ENCODE results near the gene MOCOS. TPM values are rescaled to one million over a fixed set of nuclear protein-coding genes. Genes with fewer than 3 reads are reported as not detected.

Gene MOCOS
- under 1 TPM; 0.57 to 0.64 (median 0.59) TPM for total RNA-seq
- 0.14 TPM for polyA plus RNA-seq
- long read RNA-seq, donor 1, partial matches to known transcripts: 0 of 1 reads
- long read RNA-seq, donor 1, other reads (novel, unspliced or antisense): 1 of 1 reads
- long read RNA-seq, donor 2: 0 reads
- long read RNA-seq, donor 3, partial matches to known transcripts: 1 of 3 reads
- long read RNA-seq, donor 3, other reads (novel, unspliced or antisense): 2 of 3 reads
- long read RNA-seq, donor 4, full-length matches to known transcripts: 1 of 1 reads
- long read RNA-seq, donor 4, partial matches to known transcripts: 0 of 1 reads
- long read RNA-seq, donor 4, other reads (novel, unspliced or antisense): 0 of 1 reads

- ATAC-seq (peak; percentile 96 to 97), DNase-seq (peak; percentile 79 to 93 (median 89))
- Histone ChIP-seq H3K4me1 (ENCODE audit: control insufficient read depth, insufficient read depth, low read length) (no peaks in the 10 kb centered on the region), H3K27me3 (ENCODE audit: control insufficient read depth, insufficient read depth) (no peaks in the 10 kb centered on the region), H3K9me3 (ENCODE audit: control insufficient read depth, low read length) (no peaks in the 10 kb centered on the region), H3K27ac (ENCODE audit: low read length) (no peak within 1 kb of the TSS), H3K4me3 (ENCODE audit: low read length) (peak within 1 kb of the TSS; percentile 81)
- intact Hi-C loops (cut with DNase I): loop anchor here in 1 of 4 donors (10.0 kb wide), 1 partner anchor 87 kb away; no protein-coding TSS in a partner anchor
- under 1% methylated on average over 66 of the region's 66 CpGs for WGBS
These were observed at the start of gene MOCOS for GRCh38 chr18:36187193-36187825. MOCOS (plus strand) TSS chr18:36187497; CDS start chr18:36187540, 43 bp downstream.

GRCh38 chr18:36139245-36139644 is 48.1 kb upstream of the MOCOS start:
- Histone ChIP-seq H3K4me1 (ENCODE audit: control insufficient read depth, insufficient read depth, low read length) (no peaks in the 10 kb centered on the region), H3K27ac (ENCODE audit: low read length) (no peak overlapping the region), H3K9me3 (ENCODE audit: control insufficient read depth, low read length) (no peaks in the 10 kb centered on the region), H3K27me3 (ENCODE audit: control insufficient read depth, insufficient read depth) (no peaks in the 10 kb centered on the region), H3K4me3 (ENCODE audit: low read length) (no peak overlapping the region)
- intact Hi-C loops (cut with DNase I): no loop called here
- no peak for DNase-seq
- WGBS: 92% methylated on average over 5 of the region's 5 CpGs
- ATAC-seq: no peak

- 93% methylated on average over 4 of the region's 4 CpGs for WGBS
- no peak for ATAC-seq
- no peaks in the 10 kb centered on the region for H3K27me3 ChIP-seq (ENCODE audit: control insufficient read depth, insufficient read depth)
- intact Hi-C loops (cut with DNase I): no loop called here
- no peak for DNase-seq
- no peak overlapping the region for H3K27ac ChIP-seq (ENCODE audit: low read length)
- H3K4me1 ChIP-seq (ENCODE audit: control insufficient read depth, insufficient read depth, low read length): no peaks in the 10 kb centered on the region
- no peak overlapping the region for H3K4me3 ChIP-seq (ENCODE audit: low read length)
- no peaks in the 10 kb centered on the region for H3K9me3 ChIP-seq (ENCODE audit: control insufficient read depth, low read length)
These were observed 45.7 kb upstream of the MOCOS start for GRCh38 chr18:36141576-36141975.

GRCh38 chr18:36142751-36143150 is 44.5 kb upstream of the MOCOS start:
- 91% methylated on average over 3 of the region's 3 CpGs for WGBS
- H3K4me3 ChIP-seq (ENCODE audit: low read length): no peak overlapping the region
- intact Hi-C loops (cut with DNase I): no loop called here
- no peak overlapping the region for H3K27ac ChIP-seq (ENCODE audit: low read length)
- no peaks in the 10 kb centered on the region for H3K4me1 ChIP-seq (ENCODE audit: control insufficient read depth, insufficient read depth, low read length)
- no peaks in the 10 kb centered on the region for H3K27me3 ChIP-seq (ENCODE audit: control insufficient read depth, insufficient read depth)
- H3K9me3 ChIP-seq (ENCODE audit: control insufficient read depth, low read length): no peaks in the 10 kb centered on the region
- no peak for DNase-seq
- no peak for ATAC-seq

GRCh38 chr18:36143391-36143790 is 43.9 kb upstream of the MOCOS start:
- Histone ChIP-seq H3K4me1 (ENCODE audit: control insufficient read depth, insufficient read depth, low read length) (no peaks in the 10 kb centered on the region), H3K9me3 (ENCODE audit: control insufficient read depth, low read length) (no peaks in the 10 kb centered on the region), H3K27me3 (ENCODE audit: control insufficient read depth, insufficient read depth) (no peaks in the 10 kb centered on the region), H3K4me3 (ENCODE audit: low read length) (no peak overlapping the region), H3K27ac (ENCODE audit: low read length) (no peak overlapping the region)
- ATAC-seq (no peak), DNase-seq (no peak)
- intact Hi-C loops (cut with DNase I): no loop called here
- WGBS: 100% methylated on average over 1 of the region's 2 CpGs

GRCh38 chr18:36149514-36150289 is 37.6 kb upstream of the MOCOS start:
- Histone ChIP-seq H3K27me3 (ENCODE audit: control insufficient read depth, insufficient read depth) (no peaks in the 10 kb centered on the region), H3K4me3 (ENCODE audit: low read length) (no peak overlapping the region), H3K9me3 (ENCODE audit: control insufficient read depth, low read length) (no peaks in the 10 kb centered on the region), H3K4me1 (ENCODE audit: control insufficient read depth, insufficient read depth, low read length) (no peaks in the 10 kb centered on the region), H3K27ac (ENCODE audit: low read length) (no peak overlapping the region)
- DNase-seq: no peak
- WGBS: 92% methylated on average over 5 of the region's 5 CpGs
- intact Hi-C loops (cut with DNase I): no loop called here
- ATAC-seq: no peak

- Histone ChIP-seq H3K4me1 (ENCODE audit: control insufficient read depth, insufficient read depth, low read length) (no peaks in the 10 kb centered on the region), H3K4me3 (ENCODE audit: low read length) (no peak overlapping the region), H3K9me3 (ENCODE audit: control insufficient read depth, low read length) (no peaks in the 10 kb centered on the region), H3K27me3 (ENCODE audit: control insufficient read depth, insufficient read depth) (no peaks in the 10 kb centered on the region), H3K27ac (ENCODE audit: low read length) (no peak overlapping the region)
- no peak for ATAC-seq
- no peak for DNase-seq
- intact Hi-C loops (cut with DNase I): no loop called here
- WGBS: 91% methylated on average over 1 of the region's 1 CpG
These were observed 34.5 kb upstream of the MOCOS start for GRCh38 chr18:36152781-36153180.

- ATAC-seq: no peak
- H3K4me3 ChIP-seq (ENCODE audit: low read length): no peak overlapping the region
- no peak for DNase-seq
- no peaks in the 10 kb centered on the region for H3K27me3 ChIP-seq (ENCODE audit: control insufficient read depth, insufficient read depth)
- intact Hi-C loops (cut with DNase I): no loop called here
- H3K9me3 ChIP-seq (ENCODE audit: control insufficient read depth, low read length): no peaks in the 10 kb centered on the region
- 72% methylated on average over 4 of the region's 4 CpGs for WGBS
- no peaks in the 10 kb centered on the region for H3K4me1 ChIP-seq (ENCODE audit: control insufficient read depth, insufficient read depth, low read length)
- no peak overlapping the region for H3K27ac ChIP-seq (ENCODE audit: low read length)
These were observed 34.1 kb upstream of the MOCOS start for GRCh38 chr18:36153203-36153602.

- H3K27ac ChIP-seq (ENCODE audit: low read length): no peak overlapping the region
- intact Hi-C loops (cut with DNase I): no loop called here
- H3K4me3 ChIP-seq (ENCODE audit: low read length): no peak overlapping the region
- DNase-seq (no peak), ATAC-seq (no peak)
- no peaks in the 10 kb centered on the region for H3K4me1 ChIP-seq (ENCODE audit: control insufficient read depth, insufficient read depth, low read length)
- no peaks in the 10 kb centered on the region for H3K27me3 ChIP-seq (ENCODE audit: control insufficient read depth, insufficient read depth)
- no peaks in the 10 kb centered on the region for H3K9me3 ChIP-seq (ENCODE audit: control insufficient read depth, low read length)
- WGBS: 65% methylated on average over 2 of the region's 2 CpGs
These were observed 33.5 kb upstream of the MOCOS start for GRCh38 chr18:36153771-36154170.

- ATAC-seq (no peak), DNase-seq (no peak)
- H3K27me3 ChIP-seq (ENCODE audit: control insufficient read depth, insufficient read depth): no peaks in the 10 kb centered on the region
- H3K4me1 ChIP-seq (ENCODE audit: control insufficient read depth, insufficient read depth, low read length): no peaks in the 10 kb centered on the region
- H3K4me3 ChIP-seq (ENCODE audit: low read length): no peak overlapping the region
- intact Hi-C loops (cut with DNase I): no loop called here
- 95% methylated on average over 7 of the region's 7 CpGs for WGBS
- no peak overlapping the region for H3K27ac ChIP-seq (ENCODE audit: low read length)
- H3K9me3 ChIP-seq (ENCODE audit: control insufficient read depth, low read length): no peaks in the 10 kb centered on the region
These were observed 31.2 kb upstream of the MOCOS start for GRCh38 chr18:36155851-36156757.

Measured in right cardiac atrium (tissue), 5 donors.